Measurements from ENCODE around the gene HGS. TPM values are rescaled to one million over a fixed set of nuclear protein-coding genes. Genes with fewer than 3 reads are reported as not detected.

The HGS gene
- total and polyA plus RNA-seq, 5 experiments from 2014 or later, result 15.4 to 154 (median 31.1) TPM

DNA sequence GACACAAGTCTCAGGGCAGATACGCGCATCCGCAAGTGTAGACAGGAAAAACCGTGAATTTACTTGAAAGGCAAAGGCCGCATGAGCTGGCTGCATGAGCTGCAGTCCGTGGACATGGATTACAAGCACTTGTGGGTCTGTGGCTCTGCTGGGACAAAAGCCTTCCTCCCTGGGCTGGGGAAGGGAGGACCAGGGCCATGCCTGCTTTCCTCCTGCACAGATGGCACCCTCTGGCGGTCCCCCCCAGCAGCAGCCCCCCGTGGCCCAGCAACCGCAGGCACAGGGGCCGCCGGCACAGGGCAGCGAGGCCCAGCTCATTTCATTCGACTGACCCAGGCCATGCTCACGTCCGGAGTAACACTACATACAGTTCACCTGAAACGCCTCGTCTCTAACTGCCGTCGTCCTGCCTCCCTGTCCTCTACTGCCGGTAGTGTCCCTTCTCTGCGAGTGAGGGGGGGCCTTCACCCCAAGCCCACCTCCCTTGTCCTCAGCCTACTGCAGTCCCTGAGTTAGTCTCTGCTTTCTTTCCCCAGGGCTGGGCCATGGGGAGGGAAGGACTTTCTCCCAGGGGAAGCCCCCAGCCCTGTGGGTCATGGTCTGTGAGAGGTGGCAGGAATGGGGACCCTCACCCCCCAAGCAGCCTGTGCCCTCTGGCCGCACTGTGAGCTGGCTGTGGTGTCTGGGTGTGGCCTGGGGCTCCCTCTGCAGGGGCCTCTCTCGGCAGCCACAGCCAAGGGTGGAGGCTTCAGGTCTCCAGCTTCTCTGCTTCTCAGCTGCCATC, 17.7 kb downstream of the HGS start:
- Mint-ChIP-seq H3K27me3 (no peaks in the 10 kb centered on the region), H3K9me3 (no peaks in the 10 kb centered on the region), H3K27ac (peak overlapping the region in 9 of 10 donors; percentile 49 to 96 (median 78)), H3K4me1 (peaks cover 7 to 44% (median 30%) of the 10 kb centered on the region in 4 donors), H3K4me3 (peak overlapping the region; percentile 34 to 92 (median 90)), H3K36me3 (peaks cover 0 to 55% (median 9%) of the 10 kb centered on the region in 3 donors)
- DNase-seq (no peak), ATAC-seq (no peak)
- POLR2A ChIA-PET, result interaction anchor here (1.0 to 4.6 kb wide), 5 partner anchors 11 to 188 kb away, joined by 3 to 75 read pairs (median 8); partner anchors contain the start of genes ACTG1, ARL16, HGS and SLC25A10

DNA sequence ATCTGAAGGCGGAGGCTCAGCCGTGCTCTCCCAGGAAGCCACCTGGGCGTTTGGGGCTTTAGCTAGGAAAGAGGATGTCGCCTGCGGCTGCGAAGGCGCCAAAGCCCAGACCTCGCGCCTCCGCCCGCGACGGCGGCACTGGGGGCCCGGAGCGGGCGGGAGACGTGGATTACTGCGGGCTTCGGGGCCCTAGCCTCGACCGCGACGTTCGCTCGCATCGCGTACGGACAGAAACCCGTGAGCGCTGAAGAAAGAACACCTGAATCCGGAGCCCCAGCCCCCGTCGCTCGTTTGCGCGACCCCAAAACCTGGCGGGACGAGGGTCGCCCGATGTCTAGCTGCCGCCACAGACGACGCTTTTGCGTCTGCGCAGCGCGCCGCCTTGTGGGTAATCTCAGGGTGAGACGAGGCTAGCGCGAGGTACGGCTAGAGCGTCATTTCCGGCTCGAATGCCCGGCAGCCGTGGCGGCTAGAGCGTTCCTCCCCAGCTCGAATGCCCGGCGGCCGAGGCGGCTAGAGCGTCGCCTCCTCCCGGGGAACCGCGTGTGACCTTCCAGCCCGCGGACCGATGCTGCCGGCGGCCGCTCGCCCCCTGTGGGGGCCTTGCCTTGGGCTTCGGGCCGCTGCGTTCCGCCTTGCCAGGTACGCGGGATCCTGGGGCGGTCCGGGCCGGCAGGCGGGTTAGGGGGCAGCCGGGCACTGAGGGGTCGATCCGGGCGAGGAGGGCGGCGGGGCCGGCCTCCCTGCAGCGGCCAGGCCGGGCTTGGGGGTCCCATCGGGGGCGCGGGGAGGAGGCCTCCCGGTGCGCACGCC, 19.3 kb downstream of the HGS start, which contains the start of gene MRPL12:
Gene MRPL12, plus strand, starts transcription at position 434 of the 813 bp plus-strand sequence. Its CDS starts 135 bp downstream, at position 569.
- H3K4me3 Mint-ChIP-seq, result peak within 1 kb of the TSS; percentile 85 to 92 (median 90)
- POLR2A ChIA-PET, result interaction anchor here (0.6 to 4.6 kb wide), 16 partner anchors 10 to 569 kb away, joined by 3 to 75 read pairs (median 5); partner anchors contain the start of genes ACTG1, ARHGDIA, ARL16 and CCDC137
- peaks cover 7 to 44% (median 30%) of the 10 kb centered on the region in 4 donors for H3K4me1 Mint-ChIP-seq
- no peaks in the 10 kb centered on the region for H3K27me3 Mint-ChIP-seq
- H3K27ac Mint-ChIP-seq, result peak within 1 kb of the TSS; percentile 78 to 97 (median 95)
- DNase-seq, result peak; percentile 76 to 92 (median 84)
- peaks cover 0 to 47% (median 3%) of the 10 kb centered on the region in 3 donors for H3K36me3 Mint-ChIP-seq
- peak; percentile 89 to 92 for ATAC-seq
- no peaks in the 10 kb centered on the region for H3K9me3 Mint-ChIP-seq

DNA sequence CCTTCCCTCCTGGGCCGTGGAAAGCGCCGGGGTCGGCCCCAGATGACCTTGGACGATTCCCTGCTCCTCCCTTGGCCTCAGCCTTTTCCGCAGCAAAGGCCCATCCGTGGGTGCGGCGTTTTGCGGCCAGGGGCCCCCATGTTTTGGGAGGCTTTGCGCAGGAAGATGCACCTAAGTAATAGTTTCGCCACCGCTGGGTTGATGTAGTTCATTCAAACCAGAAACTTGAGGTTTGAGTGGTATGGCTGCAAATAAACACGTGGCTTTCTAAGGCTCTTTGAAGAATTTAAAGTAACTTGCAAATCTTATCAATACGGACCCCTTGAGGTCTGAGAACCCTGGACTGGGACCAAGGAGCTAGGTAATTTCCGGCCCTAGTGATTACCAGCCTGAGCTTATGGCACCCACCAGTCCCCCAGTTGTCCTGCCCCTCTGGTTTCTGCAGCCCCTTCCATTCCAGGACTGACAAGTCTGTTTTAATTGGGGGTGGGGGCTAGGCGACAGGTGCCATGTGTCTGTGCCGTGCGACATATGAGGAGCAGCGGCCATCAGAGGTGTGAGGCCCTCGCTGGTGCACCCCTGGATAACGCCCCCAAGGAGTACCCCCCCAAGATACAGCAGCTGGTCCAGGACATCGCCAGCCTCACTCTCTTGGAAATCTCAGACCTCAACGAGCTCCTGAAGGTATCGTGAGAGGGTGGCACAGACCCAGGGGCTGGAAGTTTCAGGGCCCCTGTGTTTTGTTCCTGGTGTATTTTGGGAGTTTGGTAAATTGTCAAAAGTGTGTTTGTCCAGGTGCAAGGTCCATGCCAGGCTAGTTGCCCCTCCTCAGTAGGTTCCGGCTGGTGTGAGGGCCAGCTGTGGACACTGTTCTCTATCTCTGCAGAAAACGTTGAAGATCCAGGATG, 20.2 kb downstream of the HGS start:
- no peaks in the 10 kb centered on the region for H3K27me3 Mint-ChIP-seq
- peak; percentile 11 to 36 for ATAC-seq
- peaks cover 0 to 38% (median 3%) of the 10 kb centered on the region in 3 donors for H3K36me3 Mint-ChIP-seq

DNA sequence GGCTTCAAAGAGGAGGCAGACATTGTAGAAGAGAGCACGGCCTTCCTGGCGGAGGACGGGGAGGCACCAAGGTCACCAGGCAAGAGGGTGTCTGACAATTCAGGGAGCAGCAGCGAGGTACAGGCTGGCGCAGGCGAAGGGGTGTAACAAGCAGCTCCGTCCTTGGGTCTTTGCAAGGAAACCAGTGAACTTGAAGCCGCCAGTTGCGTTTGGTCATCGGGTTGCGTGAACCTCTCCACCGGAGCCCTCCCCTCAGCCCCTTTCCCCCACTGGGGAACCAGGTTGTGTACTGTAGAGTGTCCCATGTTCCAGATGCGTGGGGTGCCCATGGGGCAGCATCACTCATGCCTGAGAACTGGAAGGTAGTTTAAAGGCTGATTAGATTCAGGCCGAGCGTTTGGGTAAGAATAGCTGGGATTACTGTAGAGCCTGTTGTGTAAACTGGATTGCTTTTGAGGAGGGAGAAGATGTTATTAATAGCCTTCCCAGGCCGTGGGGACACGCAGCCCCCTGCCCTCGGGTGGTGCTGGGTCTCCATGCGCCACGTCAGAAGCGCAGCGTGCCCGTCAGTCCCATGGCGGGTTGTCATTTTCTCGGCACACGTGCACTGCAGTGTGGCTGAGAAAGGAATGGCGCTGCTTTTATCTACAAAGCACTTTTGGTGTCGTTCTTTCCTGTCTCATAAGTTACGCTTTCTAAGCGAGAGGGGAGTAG, 21.9 kb downstream of the HGS start:
- DNase-seq (no peak), ATAC-seq (no peak)
- Mint-ChIP-seq H3K36me3 (peaks cover 0 to 29% (median 3%) of the 10 kb centered on the region in 3 donors), H3K4me1 (peaks cover 8 to 48% (median 34%) of the 10 kb centered on the region in 4 donors), H3K4me3 (peak overlapping the region in 5 of 10 donors; percentile 9 to 48 (median 19)), H3K9me3 (no peaks in the 10 kb centered on the region), H3K27me3 (no peaks in the 10 kb centered on the region), H3K27ac (peak overlapping the region in 6 of 10 donors; percentile 5 to 80 (median 23))
- POLR2A ChIA-PET, result interaction anchor here (1.3 kb wide), 1 partner anchor 40 kb away, joined by 3 read pairs; no protein-coding TSS in a partner anchor

More for the DNA sequence above, 20.2 kb downstream of the HGS start:
- Mint-ChIP-seq H3K9me3 (no peaks in the 10 kb centered on the region), H3K4me1 (peaks cover 7 to 40% (median 30%) of the 10 kb centered on the region in 4 donors), H3K4me3 (peak overlapping the region; percentile 70 to 89 (median 82)), H3K27ac (peak overlapping the region in 8 of 10 donors; percentile 45 to 95 (median 86))
- POLR2A ChIA-PET, result interaction anchor here (0.6 to 4.6 kb wide), 14 partner anchors 9 to 568 kb away, joined by 3 to 75 read pairs (median 5); partner anchors contain the start of genes ACTG1, ARHGDIA, ARL16 and CCDC137
- peak in 2 of 10 donors; percentile 41 to 47 for DNase-seq

DNA sequence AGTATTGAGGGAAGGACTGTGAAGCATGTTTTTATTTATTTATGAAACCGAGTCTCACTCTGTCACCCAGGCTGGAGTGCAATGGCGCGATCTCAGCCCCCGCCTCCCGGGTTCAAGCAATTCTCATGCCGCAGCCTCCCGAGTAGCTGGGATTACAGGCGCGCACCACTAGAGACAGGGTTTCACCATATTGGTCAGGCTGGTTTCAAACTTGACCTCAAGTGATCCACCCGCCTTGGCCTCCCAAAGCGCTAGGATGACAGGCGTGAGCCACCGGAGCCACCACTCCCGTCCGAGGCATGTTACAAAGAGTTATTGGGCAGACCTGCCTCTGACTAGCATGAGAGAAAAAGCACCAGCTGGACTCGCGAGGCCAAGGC, 22.4 kb downstream of the HGS start:
- Mint-ChIP-seq H3K36me3 (peaks cover 0 to 25% (median 3%) of the 10 kb centered on the region in 3 donors), H3K27me3 (no peaks in the 10 kb centered on the region), H3K4me3 (peak overlapping the region in 4 of 10 donors; percentile 12 to 48 (median 24)), H3K4me1 (peaks cover 9 to 48% (median 34%) of the 10 kb centered on the region in 4 donors), H3K9me3 (no peaks in the 10 kb centered on the region), H3K27ac (peak overlapping the region in 3 of 10 donors; percentile 15 to 80 (median 64))
- POLR2A ChIA-PET, result no interaction called here
- no peak for DNase-seq
- no peak for ATAC-seq

DNA sequence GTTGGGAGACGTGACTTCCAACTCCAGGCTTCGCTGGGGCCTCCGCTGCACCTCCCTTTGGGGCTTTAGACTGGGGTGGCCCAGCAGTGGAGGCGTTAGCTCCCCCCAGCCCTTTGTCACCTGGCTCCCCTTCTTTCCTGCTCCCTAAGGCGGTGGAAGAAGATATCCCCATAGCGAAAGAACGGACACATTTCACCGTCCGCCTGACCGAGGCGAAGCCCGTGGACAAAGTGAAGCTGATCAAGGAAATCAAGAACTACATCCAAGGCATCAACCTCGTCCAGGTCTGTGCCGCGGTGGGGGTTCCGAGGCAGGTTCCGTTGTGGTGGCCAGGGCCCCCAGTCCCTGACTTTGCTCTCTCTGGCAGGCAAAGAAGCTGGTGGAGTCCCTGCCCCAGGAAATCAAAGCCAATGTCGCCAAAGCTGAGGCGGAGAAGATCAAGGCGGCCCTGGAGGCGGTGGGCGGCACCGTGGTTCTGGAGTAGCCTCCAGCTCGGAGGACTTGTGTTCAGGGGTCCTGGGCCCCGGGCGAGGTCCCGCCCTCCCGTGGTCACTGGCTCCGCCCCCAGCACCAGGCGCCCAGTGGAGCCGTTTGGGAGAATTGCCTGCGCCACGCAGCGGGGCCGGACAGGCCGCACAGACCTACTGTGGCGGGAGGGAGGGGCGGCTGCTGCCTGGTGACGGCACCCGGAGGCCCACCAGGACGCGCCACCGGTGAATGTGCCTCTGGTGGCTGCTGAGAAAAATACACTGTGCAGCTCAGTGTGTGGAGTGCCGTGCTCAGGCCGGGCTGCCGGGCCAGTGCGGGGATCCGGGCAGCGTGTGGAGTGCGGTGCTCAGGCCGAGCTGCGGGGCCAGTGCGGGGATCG, 23.2 kb downstream of the HGS start:
- H3K27ac Mint-ChIP-seq, result peak overlapping the region in 1 of 10 donors; percentile 25
- POLR2A ChIA-PET, result interaction anchor here (0.7 to 0.8 kb wide), 2 partner anchors 23 to 154 kb away, joined by 3 to 5 read pairs; partner anchors contain the start of genes ARL16, HGS and P4HB
- no peaks in the 10 kb centered on the region for H3K9me3 Mint-ChIP-seq
- H3K4me3 Mint-ChIP-seq, result peak overlapping the region in 1 of 10 donors; percentile 58
- no peak for DNase-seq
- no peaks in the 10 kb centered on the region for H3K27me3 Mint-ChIP-seq
- no peak for ATAC-seq
- H3K36me3 Mint-ChIP-seq, result peaks cover 0 to 21% (median 3%) of the 10 kb centered on the region in 3 donors
- peaks cover 6 to 43% (median 30%) of the 10 kb centered on the region in 4 donors for H3K4me1 Mint-ChIP-seq

DNA sequence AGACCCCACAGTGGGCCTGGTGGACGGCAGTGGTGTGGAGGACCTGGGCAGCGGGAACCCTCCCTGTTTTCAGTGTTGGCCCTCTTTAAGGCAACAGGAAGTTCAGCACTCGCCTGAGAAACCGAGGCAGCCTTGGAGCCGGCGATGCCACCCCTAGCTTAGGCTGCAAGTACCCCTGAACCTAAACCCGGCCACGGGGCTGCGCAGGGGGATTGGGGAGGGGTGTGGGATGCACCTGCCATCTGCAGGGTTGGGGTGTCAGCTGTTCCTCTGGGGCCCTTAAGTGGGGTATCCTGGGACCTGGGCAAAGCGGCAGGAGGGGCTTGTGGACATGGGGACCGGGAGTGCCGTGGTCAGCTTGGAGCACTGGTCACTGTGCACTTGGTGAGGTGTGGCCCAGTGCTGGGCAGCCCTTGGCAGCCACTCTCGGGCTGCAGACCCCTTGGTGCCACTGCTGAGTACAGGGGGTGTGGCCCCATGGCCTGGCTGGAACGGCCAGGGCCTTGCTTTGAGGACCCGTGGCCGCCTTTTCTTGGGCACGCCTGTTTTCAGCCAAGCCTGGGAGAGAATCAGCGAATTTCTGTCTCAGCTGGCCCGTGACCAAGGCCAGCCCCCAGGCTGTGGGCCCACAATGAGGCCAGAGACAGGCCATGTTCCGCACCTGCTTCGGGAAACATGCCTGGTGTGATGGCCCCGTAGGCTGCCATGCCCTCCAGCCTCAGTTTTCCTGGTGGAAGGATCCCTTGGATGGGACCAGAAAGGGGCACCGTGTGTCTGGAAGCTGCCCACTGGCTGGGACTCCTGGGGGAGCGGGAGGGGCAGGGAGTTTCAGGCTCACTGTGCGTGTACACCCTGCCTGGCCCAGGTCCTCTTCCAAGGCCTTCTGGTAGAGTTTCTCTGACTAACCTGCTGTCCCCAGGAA, 24.2 kb downstream of the HGS start:
- Mint-ChIP-seq H3K4me3 (no peak overlapping the region), H3K27ac (no peak overlapping the region), H3K9me3 (no peaks in the 10 kb centered on the region), H3K27me3 (no peaks in the 10 kb centered on the region), H3K4me1 (peaks cover 7 to 39% (median 26%) of the 10 kb centered on the region in 4 donors), H3K36me3 (peaks cover 0 to 21% (median 3%) of the 10 kb centered on the region in 3 donors)
- POLR2A ChIA-PET, result interaction anchor here (1.2 kb wide), 2 partner anchors 24 to 162 kb away, joined by 3 to 4 read pairs; partner anchors contain the start of genes ARL16 and HGS
- ATAC-seq, result no peak
- no peak for DNase-seq

DNA sequence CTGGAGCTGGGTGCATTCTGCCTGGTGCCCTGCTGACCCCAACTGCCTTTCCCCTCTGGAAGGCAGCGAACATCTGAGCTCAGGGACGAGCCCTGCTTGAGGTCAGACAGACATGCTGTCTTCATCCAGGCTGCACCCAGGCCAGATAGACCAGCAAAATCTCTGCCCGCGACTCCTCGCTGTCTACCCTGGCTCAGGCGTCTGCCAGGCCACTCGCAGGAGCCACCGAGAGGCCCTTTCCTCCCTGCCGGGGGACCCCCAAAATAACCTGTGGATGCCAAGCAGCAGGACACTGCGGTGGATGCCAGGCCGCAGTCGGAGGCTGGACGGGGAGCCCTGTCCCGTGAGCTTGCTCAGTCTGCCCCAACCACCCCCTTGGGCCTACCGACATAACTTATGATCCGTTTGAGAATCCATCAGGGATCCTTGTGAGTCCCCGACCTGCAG, 25.0 kb downstream of the HGS start:
- POLR2A ChIA-PET, result interaction anchor here (1.2 kb wide), 2 partner anchors 25 to 161 kb away, joined by 3 to 4 read pairs; partner anchors contain the start of genes ARL16 and HGS
- peak overlapping the region in 1 of 10 donors; percentile 52 for H3K4me3 Mint-ChIP-seq
- no peaks in the 10 kb centered on the region for H3K9me3 Mint-ChIP-seq
- no peak for ATAC-seq
- no peak for DNase-seq
- H3K27me3 Mint-ChIP-seq, result no peaks in the 10 kb centered on the region
- peaks cover 0 to 21% (median 3%) of the 10 kb centered on the region in 3 donors for H3K36me3 Mint-ChIP-seq
- H3K4me1 Mint-ChIP-seq, result peaks cover 7 to 42% (median 27%) of the 10 kb centered on the region in 4 donors
- peak overlapping the region in 2 of 10 donors; percentile 37 to 40 for H3K27ac Mint-ChIP-seq

Measured in naive thymus-derived CD8-positive, alpha-beta T cell (primary cell).